HG03432 (cell line): Measurements from ENCODE around the gene RIBC2.

ENCODE experiments used
- ATAC-seq: cut with Tn5 transposase; IDR thresholded peaks from one replicate; pipeline ENCODE4 v1.9.1; 2021; ENCODE audit warnings: mild to moderate bottlenecking, moderate library complexity; ENCODE audit not compliant: unreplicated experiment

The RIBC2 gene

GRCh38 chr22:45470871-45471270, 57.4 kb downstream of the RIBC2 start:
- ATAC-seq, result no peak

- ATAC-seq, result no peak
These were observed 58.9 kb downstream of the RIBC2 start for GRCh38 chr22:45472426-45472825.

GRCh38 chr22:45473626-45474237, 60.2 kb downstream of the RIBC2 start:
- no peak for ATAC-seq

GRCh38 chr22:45475063-45475747, 61.7 kb downstream of the RIBC2 start:
- no peak for ATAC-seq

- ATAC-seq, result no peak
These were observed 62.5 kb downstream of the RIBC2 start for GRCh38 chr22:45475851-45476514.

- ATAC-seq, result no peak
These were observed 63.3 kb downstream of the RIBC2 start for GRCh38 chr22:45476814-45477213.

- no peak for ATAC-seq
These were observed 64.0 kb downstream of the RIBC2 start for GRCh38 chr22:45477366-45478107.

GRCh38 chr22:45478108-45478771, 64.7 kb downstream of the RIBC2 start:
- ATAC-seq, result no peak

GRCh38 chr22:45480717-45481116, 67.2 kb downstream of the RIBC2 start:
- ATAC-seq, result no peak

- ATAC-seq, result no peak
These were observed 68.2 kb downstream of the RIBC2 start for GRCh38 chr22:45481661-45482060.
